BJ (cell line): Measurements from ENCODE around the gene DENND1A. TPM values are rescaled to one million over a fixed set of nuclear protein-coding genes. Genes with fewer than 3 reads are reported as not detected.

Experiments
- CTCF ChIA-PET: fragments of 350-600 bp; formaldehyde crosslinking; extraction: SDS; loops from one replicate; lab custom pipeline; 2021; ENCODE audit warnings: antibody characterized with exemption, inconsistent platforms; lab: Yijun Ruan, JAX
- POLR2A ChIA-PET: fragments of 300-600 bp; sonication (Branson Sonifier 250); formaldehyde crosslinking; extraction: SDS; loops from one replicate; lab custom pipeline; 2021; ENCODE audit warnings: antibody characterized with exemption; lab: Charles Lee
- DNase-seq: peaks from one replicate; pipeline ENCODE4 v3.0.0-alpha.2; 2011; ENCODE audit warnings: low read depth
- H3K27me3 ChIP-seq: 2 replicates; pipeline ENCODE4 v1.6.0; 2011; ENCODE audit warnings: low read length; ENCODE audit not compliant: control insufficient read depth, insufficient read depth
- H3K36me3 ChIP-seq: 2 replicates; pipeline ENCODE4 v1.5.1; 2011; ENCODE audit warnings: low read length; ENCODE audit not compliant: control insufficient read depth, insufficient read depth
- H3K4me3 ChIP-seq: 2 replicates; pipeline ENCODE4 v1.5.1; 2011; ENCODE audit warnings: low read depth, mild to moderate bottlenecking, control low read depth, low read length
- polyA plus RNA-seq: library from polyadenylated mRNA; depleted of rRNA; stranded (reverse); fragments of >200 nt; gene quantifications from 2 replicates; pipeline ENCODE4 v1.2.3, GENCODE V29; 2011
- TF ChIP-seq, protein P1 (sequence below): IDR thresholded peaks from 2 replicates; pipeline ENCODE4 v1.5.1; 2011; ENCODE audit warnings: low read depth, mild to moderate bottlenecking, control low read depth, inconsistent platforms, low read length, moderate library complexity; ENCODE audit not compliant: insufficient read depth

Gene DENND1A
- polyA plus RNA-seq, 1 experiment: 24.0 TPM

GRCh38 chr9:123745933-123746332 is 184.0 kb downstream of the DENND1A start:
- CTCF ChIA-PET: interaction anchor here (1.3 to 1.4 kb wide), 2 partner anchors 8 to 12 kb away, joined by 3 to 6 read pairs; no protein-coding TSS in a partner anchor
- TF ChIP-seq, protein P1, sequence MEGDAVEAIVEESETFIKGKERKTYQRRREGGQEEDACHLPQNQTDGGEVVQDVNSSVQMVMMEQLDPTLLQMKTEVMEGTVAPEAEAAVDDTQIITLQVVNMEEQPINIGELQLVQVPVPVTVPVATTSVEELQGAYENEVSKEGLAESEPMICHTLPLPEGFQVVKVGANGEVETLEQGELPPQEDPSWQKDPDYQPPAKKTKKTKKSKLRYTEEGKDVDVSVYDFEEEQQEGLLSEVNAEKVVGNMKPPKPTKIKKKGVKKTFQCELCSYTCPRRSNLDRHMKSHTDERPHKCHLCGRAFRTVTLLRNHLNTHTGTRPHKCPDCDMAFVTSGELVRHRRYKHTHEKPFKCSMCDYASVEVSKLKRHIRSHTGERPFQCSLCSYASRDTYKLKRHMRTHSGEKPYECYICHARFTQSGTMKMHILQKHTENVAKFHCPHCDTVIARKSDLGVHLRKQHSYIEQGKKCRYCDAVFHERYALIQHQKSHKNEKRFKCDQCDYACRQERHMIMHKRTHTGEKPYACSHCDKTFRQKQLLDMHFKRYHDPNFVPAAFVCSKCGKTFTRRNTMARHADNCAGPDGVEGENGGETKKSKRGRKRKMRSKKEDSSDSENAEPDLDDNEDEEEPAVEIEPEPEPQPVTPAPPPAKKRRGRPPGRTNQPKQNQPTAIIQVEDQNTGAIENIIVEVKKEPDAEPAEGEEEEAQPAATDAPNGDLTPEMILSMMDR: no peak
- Histone ChIP-seq H3K27me3 (no peaks in the 10 kb centered on the region), H3K36me3 (no peaks in the 10 kb centered on the region), H3K4me3 (no peak overlapping the region)
- POLR2A ChIA-PET: no interaction called here
- no peak for DNase-seq

- ChIA-PET POLR2A (no interaction called here), CTCF (interaction anchor here (0.5 to 1.4 kb wide), 4 partner anchors 9 to 791 kb away, joined by 3 to 6 read pairs (median 3); no protein-coding TSS in a partner anchor)
- no peak for DNase-seq
- Histone ChIP-seq H3K36me3 (no peaks in the 10 kb centered on the region), H3K4me3 (no peak overlapping the region), H3K27me3 (no peaks in the 10 kb centered on the region)
- TF ChIP-seq, protein P1: no peak
Observed at GRCh38 chr9:123745451-123745850, 184.5 kb downstream of the DENND1A start.

- POLR2A ChIA-PET: no interaction called here
- CTCF ChIA-PET: interaction anchor here (0.6 kb wide), 1 partner anchor 19 kb away, joined by 4 read pairs; no protein-coding TSS in a partner anchor
- no peak for DNase-seq
- H3K36me3 ChIP-seq: no peaks in the 10 kb centered on the region
- H3K27me3 ChIP-seq: no peaks in the 10 kb centered on the region
- TF ChIP-seq, protein P1: no peak
- no peak overlapping the region for H3K4me3 ChIP-seq
Observed at GRCh38 chr9:123743737-123744136, 186.2 kb downstream of the DENND1A start.

DNA sequence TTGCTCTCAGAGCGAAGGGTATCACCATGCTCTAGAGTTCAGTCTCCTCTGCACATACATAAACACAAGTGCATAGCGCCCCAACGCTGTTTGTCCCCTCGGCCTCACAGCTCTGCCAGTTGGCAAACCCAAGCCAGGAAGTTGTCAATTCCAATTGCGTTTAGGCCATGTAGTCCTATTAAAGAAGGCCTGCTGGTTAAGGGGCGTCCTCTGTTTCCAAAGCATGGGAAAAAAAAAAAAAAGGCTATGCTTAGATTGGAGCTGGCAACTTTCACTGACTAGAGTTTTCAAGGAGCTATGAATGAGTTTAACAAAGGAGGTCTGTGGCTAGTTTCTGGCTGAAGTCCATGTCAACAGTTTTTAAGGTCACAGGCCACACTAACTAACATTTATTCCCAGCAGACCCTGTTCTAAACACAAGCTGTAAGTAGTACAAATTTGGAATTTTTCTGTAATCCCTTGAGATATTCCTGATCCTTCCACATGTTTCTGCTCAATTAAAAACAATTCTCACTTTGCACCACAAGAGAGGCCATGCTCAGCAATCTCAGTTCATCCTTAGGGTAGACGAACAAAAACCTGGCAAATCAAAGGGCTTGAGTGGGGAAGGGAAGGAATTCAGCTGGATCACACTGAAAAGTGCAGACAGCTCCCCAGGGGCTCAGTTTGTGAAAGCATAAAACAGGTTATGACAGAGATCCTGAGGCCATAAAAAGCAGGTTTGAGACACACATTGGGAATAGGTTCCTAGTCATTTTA is 187.7 kb downstream of the DENND1A start:
- POLR2A ChIA-PET: no interaction called here
- Histone ChIP-seq H3K4me3 (no peak overlapping the region), H3K36me3 (no peaks in the 10 kb centered on the region), H3K27me3 (no peaks in the 10 kb centered on the region)
- TF ChIP-seq, protein P1: no peak
- no peak for DNase-seq
- CTCF ChIA-PET: interaction anchor here (0.6 kb wide), 1 partner anchor 347 kb away, joined by 3 read pairs; no protein-coding TSS in a partner anchor

DNA sequence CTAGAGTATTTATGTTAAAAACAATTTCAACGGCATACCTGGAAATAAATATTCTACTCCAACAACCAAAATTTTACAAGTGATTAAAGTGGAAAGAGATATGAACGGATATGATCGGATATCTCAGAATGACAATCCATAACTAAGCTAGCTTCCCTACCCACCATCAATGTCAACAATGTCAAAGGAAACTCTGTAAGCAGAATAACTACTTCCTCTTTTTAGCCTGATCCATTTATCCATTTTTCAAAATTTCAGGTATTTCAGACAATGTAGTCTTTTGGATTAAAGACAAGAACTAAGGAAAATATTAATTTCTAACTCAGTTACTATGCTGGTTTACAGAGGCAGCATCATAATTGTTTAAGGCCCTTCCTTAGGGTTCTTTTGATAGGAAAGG is 188.7 kb downstream of the DENND1A start:
- ChIA-PET CTCF (interaction anchor here (0.6 kb wide), 1 partner anchor 297 kb away, joined by 3 read pairs; no protein-coding TSS in a partner anchor), POLR2A (no interaction called here)
- TF ChIP-seq, protein P1: no peak
- Histone ChIP-seq H3K4me3 (no peak overlapping the region), H3K36me3 (no peaks in the 10 kb centered on the region), H3K27me3 (no peaks in the 10 kb centered on the region)
- DNase-seq: no peak
